SK-N-SH treated with all-trans-retinoic acid at 6 μM for 48 hours (cell line): ENCODE measurements around the gene FBXO24.

Experiments used
- ARNTL ChIP-seq: fragments of 450-650 bp; formaldehyde crosslinking; IDR thresholded peaks from 2 replicates; pipeline ENCODE4 v1.5.0; 2020; ENCODE audit warnings: low read depth, mild to moderate bottlenecking, moderate library complexity, borderline replicate concordance
- GLIS3 ChIP-seq: fragments of 250-450 bp; sonication (Bioruptor Pico); IDR thresholded peaks from 2 replicates; pipeline ENCODE4 v1.5.0; 2020; ENCODE audit warnings: mild to moderate bottlenecking, moderate library complexity
- ZFP3 ChIP-seq: fragments of 250-450 bp; sonication (Bioruptor Pico); IDR thresholded peaks from 2 replicates; pipeline ENCODE4 v1.5.0; 2020; ENCODE audit warnings: mild to moderate bottlenecking, moderate library complexity
- ZNF565 ChIP-seq: fragments of 450-650 bp; formaldehyde crosslinking; conservative IDR thresholded peaks from 2 replicates; pipeline ENCODE4 v1.5.0; 2020; ENCODE audit warnings: low read depth, mild to moderate bottlenecking, moderate library complexity
- ZNF70 ChIP-seq: fragments of 450-650 bp; formaldehyde crosslinking; IDR thresholded peaks from 2 replicates; pipeline ENCODE4 v1.5.0; 2020; ENCODE audit warnings: mild to moderate bottlenecking, moderate library complexity
- ZNF8 ChIP-seq: fragments of 450-650 bp; formaldehyde crosslinking; IDR thresholded peaks from 2 replicates; pipeline ENCODE4 v1.5.0; 2020; ENCODE audit warnings: mild to moderate bottlenecking, moderate library complexity
- TF ChIP-seq, protein P1 (sequence below): fragments of 250-450 bp; sonication (Bioruptor Pico); IDR thresholded peaks from 2 replicates; pipeline ENCODE4 v1.5.1; 2020; ENCODE audit warnings: low read depth, mild to moderate bottlenecking, moderate library complexity
- TF ChIP-seq, protein P2 (sequence below): fragments of 250-450 bp; sonication (Bioruptor Pico); IDR thresholded peaks from 2 replicates; pipeline ENCODE4 v1.5.1; 2021; ENCODE audit warnings: mild to moderate bottlenecking, moderate library complexity

DNA sequence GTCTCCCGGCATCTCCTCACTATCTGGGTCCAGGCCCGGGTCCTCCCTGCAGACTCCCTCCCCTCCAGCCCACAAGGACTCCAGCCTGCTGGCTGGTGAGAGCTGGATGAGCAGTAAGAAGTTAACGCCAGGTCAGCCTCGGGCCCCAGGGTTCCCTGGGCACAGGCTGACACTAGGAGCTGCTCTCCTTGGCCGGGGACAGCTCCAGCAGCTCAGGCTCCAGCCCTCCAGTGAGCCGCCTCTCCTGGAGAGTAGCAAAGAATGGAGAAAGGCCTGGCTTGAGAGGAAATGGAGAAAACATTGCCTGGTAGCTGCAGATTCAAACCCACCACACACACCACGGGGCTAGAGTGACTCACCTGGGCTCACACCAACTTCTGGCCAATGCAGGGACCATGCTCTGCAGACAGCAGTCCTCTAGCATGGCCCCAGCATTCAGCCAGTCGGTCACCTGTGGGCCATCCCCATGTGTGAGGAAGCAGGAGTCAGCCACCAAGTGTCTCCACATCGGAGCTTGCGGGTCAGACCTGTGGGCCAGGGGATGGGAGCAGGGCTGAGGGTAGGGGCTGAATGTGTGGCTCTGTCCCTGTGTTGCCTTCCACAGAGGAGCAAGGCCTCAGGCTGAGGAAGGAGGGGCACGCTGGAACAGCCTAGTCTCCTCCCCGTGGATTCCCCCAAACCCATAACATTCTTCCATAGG, 18.9 kb upstream of the FBXO24 start:
- TF ChIP-seq ZNF70 (CRISPR knock-in tag) = no peak
- no peak for TF ChIP-seq GLIS3
- no peak for TF ChIP-seq ZFP3 (CRISPR knock-in tag)
- TF ChIP-seq ARNTL (CRISPR knock-in tag) = no peak
- TF ChIP-seq, protein P1, sequence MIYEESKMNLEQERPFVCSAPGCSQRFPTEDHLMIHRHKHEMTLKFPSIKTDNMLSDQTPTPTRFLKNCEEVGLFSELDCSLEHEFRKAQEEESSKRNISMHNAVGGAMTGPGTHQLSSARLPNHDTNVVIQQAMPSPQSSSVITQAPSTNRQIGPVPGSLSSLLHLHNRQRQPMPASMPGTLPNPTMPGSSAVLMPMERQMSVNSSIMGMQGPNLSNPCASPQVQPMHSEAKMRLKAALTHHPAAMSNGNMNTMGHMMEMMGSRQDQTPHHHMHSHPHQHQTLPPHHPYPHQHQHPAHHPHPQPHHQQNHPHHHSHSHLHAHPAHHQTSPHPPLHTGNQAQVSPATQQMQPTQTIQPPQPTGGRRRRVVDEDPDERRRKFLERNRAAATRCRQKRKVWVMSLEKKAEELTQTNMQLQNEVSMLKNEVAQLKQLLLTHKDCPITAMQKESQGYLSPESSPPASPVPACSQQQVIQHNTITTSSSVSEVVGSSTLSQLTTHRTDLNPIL (CRISPR knock-in tag) = no peak
- no peak for TF ChIP-seq ZNF8 (CRISPR knock-in tag)
- TF ChIP-seq, protein P2, sequence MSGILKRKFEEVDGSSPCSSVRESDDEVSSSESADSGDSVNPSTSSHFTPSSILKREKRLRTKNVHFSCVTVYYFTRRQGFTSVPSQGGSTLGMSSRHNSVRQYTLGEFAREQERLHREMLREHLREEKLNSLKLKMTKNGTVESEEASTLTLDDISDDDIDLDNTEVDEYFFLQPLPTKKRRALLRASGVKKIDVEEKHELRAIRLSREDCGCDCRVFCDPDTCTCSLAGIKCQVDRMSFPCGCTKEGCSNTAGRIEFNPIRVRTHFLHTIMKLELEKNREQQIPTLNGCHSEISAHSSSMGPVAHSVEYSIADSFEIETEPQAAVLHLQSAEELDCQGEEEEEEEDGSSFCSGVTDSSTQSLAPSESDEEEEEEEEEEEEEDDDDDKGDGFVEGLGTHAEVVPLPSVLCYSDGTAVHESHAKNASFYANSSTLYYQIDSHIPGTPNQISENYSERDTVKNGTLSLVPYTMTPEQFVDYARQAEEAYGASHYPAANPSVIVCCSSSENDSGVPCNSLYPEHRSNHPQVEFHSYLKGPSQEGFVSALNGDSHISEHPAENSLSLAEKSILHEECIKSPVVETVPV = no peak
- TF ChIP-seq ZNF565 (CRISPR knock-in tag) = no peak
